ENCODE data around the gene U2AF1. TPM values are rescaled to one million over a fixed set of nuclear protein-coding genes. Genes with fewer than 3 reads are reported as not detected.
"Not testable (repeated sequence)": the region's sequence is repeated elsewhere in the genome, so short reads cannot be mapped to it uniquely, and the experiment has no call there.

U2AF1 gene, protein sequence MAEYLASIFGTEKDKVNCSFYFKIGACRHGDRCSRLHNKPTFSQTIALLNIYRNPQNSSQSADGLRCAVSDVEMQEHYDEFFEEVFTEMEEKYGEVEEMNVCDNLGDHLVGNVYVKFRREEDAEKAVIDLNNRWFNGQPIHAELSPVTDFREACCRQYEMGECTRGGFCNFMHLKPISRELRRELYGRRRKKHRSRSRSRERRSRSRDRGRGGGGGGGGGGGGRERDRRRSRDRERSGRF
- total RNA-seq: 37.6 and 61.5 TPM in 2 replicates

DNA sequence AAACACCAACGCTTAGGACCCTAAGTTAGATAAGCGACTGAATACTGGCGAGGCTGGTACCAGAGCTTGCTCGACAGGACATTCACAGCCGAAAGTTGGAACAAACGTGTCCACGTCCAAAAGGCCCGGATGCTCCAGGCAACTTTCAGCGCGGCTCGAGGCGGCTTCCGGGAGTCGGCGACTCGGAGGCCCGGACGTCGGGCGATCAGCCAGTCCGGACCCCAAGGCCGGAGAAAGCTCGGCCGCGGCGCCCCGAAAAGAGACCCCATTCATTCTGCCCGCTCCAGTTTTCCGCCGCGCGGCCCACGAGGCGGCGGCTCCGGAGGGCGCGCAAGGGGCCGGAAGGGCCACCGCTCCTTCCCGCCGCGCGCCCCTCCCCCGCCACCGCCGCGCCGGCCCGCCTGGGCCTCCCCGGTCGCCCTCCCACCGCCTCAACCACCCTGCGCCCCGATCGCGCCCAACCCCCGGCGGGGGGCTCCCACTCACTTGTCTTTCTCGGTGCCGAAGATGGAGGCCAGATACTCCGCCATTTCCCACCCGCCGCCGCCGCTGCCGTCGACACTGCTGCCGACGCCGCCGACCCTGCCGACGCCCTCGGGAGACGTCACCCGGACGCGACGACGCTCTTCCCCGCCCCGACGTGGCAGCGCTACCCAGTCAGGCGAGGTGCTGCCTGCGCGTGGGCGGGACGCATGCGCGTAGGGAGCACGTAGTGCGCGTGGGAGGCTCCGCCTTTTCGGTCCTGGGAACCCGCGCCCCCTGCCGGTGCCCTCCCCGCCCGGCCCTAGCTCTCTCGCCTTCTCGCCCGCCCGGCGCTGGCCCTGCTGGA is at the start of gene U2AF1:
Gene U2AF1 (minus strand): TSS at position 606 of the 829 bp plus-strand sequence. CDS start 76 bp downstream, at position 530.
- not testable (repeated sequence) for DNase-seq (ENCODE audit: extremely low read depth, low read depth, low spot score)

DNA sequence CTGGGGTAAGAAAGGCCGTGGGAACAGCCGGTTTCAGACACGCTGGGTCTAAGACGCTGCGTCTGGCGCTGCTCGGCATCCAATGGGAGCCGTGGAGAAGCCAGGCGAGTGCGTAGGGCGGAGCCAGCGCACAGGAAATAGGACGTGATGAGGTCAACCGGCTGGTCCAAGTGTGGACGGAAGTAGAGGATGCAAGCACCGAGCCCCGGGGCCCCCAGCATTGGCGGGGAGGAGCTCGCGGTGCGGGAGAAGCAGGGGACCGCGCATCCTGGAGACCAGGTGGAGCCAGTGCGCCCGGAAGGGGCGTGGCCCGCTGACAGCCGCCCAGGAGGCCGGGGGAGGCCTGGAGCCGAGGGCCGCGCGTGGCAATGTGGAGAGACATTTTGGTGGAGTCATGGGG is 46.2 kb upstream of the U2AF1 start:
- not testable (repeated sequence) for DNase-seq (ENCODE audit: extremely low read depth, low read depth, low spot score)

DNA sequence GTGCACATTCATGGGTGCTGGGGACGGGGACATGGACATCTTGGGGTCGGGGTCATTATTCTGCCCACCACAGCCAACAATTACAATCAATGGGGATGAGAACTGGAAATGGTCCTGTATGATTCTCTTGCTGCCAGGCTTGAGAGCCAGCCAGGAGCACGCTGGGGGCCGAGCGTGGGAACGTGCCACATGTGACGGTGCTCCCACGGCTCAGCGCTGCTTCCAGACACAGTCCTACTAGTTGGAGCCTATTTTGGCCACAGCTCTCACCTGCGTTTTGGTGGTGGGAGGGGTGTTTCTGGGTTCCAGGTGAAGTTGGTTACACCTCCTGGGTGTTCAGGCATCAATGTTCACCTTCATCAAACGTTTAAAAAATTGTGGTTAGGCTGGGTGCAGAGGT is 42.0 kb upstream of the U2AF1 start:
- DNase-seq (ENCODE audit: extremely low read depth, low read depth, low spot score): not testable (repeated sequence)

DNA sequence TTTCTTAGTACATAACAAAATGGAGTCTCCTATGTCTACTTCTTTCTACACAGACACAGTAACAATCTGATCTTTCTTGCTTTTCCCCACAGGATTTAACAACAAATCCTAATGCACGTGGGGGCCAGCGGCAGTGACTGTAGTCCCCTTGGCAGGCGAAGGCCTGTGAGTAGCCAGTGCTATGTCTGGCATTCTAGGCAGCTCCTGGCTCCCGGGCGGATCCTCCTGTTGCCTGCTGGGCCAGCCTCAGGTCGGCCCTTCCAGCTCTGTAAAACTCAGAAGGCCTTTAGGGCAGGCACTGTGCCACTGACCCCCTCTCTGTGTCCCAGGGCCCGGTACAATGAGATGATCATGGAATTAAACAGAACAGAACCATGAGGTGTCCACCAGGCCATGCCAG is 40.6 kb upstream of the U2AF1 start:
- not testable (repeated sequence) for DNase-seq (ENCODE audit: extremely low read depth, low read depth, low spot score)

DNA sequence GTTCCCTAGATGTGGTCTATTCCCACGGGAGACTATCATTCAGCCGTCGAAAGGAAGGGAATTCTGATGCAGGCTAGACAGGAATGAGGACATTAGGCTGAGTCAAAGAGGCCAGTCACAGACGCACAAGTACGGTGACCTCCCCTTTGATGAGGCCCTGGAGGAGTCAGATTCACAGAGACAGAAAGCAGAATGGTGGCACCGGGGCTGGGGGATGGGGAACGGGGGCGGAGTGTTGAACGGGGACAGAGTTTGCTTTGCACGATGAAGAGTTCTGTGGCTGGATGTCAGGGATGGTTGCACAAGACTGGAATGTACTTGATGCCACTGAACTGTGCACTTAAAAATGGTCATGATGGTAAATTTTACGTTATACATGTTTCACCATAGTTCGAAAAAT is 39.3 kb upstream of the U2AF1 start:
- DNase-seq (ENCODE audit: extremely low read depth, low read depth, low spot score): not testable (repeated sequence)

DNA sequence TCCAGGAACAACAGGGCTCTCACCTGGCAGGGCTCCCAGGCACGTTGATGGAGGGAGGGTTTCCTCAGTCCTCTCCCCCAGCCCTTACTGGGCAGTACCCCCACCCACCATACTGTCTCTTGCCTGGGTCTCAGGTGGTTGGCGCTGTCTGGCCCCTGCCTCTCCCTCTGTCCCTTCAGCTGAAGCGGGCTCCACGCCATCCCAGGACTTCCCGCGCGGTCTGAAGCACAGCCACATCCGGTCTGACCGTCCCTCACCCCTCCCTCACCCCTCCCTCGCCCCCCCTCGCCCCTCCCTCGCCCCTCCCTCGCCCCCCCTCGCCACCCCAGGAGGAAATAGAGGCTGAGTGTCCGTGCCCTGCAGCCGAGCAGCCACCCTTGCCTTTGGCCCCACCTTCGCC is 34.0 kb upstream of the U2AF1 start:
- not testable (repeated sequence) for DNase-seq (ENCODE audit: extremely low read depth, low read depth, low spot score)

DNA sequence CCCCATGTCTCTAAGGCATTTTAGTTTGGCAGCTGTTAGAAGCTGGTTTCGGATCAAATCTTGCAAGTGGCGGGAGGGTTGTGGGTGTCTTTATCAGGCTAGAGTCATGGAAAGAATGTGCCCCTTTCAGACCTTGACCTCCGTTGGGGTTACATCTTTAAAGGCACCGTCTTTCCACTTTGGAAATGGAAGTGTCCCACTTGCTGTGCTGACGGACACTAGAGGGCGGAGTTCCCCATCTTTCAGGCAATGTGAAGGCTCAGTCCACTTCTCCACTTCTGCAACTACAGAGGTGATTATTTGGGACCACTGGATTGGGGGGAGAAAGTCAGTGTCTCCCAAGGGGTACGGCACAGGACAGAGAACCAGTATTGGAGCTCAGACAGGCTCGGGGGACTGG is 31.6 kb upstream of the U2AF1 start:
- DNase-seq (ENCODE audit: extremely low read depth, low read depth, low spot score): not testable (repeated sequence)

DNA sequence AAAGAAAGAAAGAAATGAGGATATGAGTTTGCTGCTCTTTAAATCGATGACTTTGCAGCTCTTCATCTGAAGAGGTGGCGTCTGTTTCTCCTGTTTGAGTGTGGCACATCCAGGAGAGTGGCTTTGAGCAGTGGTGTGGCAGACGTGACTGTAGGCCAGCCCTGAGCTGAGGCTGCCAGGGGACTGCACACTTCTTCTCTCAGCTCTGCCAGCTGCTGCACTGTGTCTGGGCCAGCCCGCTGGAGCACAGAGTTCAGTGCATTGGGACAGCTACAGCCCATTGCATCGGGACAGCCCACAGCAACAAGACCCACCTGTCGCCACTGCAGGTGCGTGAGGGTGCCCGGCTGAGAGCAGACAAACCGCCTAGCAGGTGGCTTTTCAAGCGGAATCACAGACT is 27.1 kb upstream of the U2AF1 start:
- not testable (repeated sequence) for DNase-seq (ENCODE audit: extremely low read depth, low read depth, low spot score)

DNA sequence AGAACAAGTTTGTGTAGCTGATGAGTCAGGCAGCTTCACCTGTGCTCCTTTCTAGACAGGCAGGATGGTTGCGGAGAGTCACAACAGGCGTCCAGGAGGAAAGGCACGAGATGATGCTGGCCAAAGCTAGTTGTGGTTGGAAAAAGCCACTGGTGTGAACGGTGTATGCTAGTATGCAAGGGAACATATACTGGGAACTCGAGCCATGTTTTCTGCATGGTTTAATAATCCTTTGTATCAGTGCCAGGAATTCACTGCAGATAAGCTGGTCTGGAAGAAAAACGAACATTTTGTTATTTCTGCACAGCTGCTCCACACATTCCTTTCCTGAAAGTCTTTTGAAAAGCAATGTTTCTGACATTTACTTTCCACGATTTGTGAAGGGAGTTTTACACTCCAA is 22.7 kb upstream of the U2AF1 start:
- not testable (repeated sequence) for DNase-seq (ENCODE audit: extremely low read depth, low read depth, low spot score)

DNA sequence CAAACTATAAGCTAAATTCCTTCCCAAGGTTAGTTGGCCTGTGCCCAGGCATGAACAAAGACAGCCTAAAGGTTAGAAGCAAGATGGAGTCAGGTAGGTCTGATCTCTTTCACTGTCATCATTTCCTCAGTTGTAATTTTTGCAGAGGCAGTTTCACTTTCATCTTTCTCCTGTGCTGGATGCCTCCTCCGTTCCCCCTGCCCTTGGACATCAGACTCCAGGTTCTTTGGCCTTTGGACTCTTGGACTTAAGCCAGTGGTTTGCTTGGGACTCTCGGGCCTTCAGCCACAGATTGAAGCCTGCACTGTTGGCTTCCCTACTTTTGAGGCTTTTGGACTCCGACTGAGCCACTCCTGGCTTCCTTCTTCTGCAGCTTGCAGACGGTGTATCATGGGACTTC is 8.6 kb upstream of the U2AF1 start:
- DNase-seq (ENCODE audit: extremely low read depth, low read depth, low spot score): not testable (repeated sequence)

DNA sequence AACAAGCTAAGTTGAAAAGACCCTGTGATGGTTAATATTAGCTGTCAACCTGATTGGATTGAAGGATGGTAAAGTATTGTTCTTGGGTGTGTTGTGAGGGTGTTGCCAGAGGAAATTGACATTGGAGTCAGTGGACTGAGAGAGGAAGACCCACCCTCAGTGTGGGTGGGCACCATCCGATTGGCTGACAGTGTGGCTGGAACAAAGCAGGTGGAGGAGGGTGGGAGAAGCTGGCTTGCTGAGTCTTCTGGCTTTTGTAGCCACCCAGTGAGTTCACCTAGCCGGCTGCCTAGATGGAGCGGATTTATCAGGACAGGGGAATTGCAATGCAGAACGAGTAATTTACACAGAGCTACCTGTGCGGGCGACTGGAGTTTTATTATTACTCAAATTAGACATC is 7.1 kb upstream of the U2AF1 start:
- not testable (repeated sequence) for DNase-seq (ENCODE audit: extremely low read depth, low read depth, low spot score)

DNA sequence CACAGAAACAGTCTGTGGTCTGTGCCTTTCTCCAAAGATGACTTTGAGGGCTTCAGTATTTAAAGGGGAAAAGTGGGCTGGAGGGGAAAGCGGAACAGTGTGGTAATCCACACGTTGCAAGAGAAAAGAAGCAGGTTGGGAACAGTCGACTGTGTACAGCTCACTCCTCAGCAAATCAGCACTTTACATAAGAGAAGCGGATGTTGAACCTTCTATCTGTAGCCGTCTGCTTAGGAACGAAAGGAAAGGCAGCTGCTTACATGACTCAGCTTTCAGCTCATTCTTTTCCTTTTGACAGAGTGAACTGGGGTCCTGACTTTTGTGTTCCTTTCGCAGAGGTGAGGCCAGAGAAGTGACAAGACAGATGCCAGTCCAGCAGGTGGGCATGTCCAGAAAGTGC is 1.6 kb upstream of the U2AF1 start:
- not testable (repeated sequence) for DNase-seq (ENCODE audit: extremely low read depth, low read depth, low spot score)

DNA sequence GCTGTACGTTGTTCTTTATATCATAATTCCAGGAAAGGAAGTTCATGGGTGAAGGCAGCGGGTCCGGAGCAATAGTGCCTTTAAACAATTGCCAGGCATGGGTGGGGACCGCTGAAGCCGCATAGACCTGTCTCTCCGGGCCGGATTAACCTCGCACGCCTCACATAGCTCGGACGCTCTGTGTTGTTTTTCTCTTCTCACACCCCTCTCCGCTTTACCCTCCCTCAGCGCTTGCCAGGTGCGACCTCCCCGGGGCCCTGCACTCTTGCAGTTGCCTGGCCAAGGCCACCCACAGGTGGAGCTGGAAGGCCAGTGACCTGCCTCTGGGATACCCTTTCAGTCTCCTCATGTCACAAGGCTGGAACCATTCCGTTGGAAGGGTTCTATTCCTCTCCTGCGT is 807 bp upstream of the U2AF1 start:
- not testable (repeated sequence) for DNase-seq (ENCODE audit: extremely low read depth, low read depth, low spot score)

DNA sequence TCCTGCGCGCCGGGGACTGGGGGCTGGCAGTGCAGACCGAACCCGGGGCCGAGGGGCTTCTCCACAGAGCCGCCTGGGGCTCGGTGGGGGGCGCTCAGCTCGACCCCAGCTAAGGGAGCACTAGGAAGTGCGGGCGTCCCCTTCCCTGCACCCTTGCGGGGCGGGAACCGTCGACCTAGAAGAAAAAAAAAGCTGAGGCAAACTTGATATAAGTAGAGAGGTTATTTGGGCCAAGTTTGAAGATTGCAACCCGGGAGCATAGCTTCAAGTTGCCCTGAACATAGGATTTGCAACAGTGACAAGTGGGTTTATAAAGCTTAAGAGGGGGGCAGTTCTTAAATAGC is 396 bp upstream of the U2AF1 start:
- not testable (repeated sequence) for DNase-seq (ENCODE audit: extremely low read depth, low read depth, low spot score)

DNA sequence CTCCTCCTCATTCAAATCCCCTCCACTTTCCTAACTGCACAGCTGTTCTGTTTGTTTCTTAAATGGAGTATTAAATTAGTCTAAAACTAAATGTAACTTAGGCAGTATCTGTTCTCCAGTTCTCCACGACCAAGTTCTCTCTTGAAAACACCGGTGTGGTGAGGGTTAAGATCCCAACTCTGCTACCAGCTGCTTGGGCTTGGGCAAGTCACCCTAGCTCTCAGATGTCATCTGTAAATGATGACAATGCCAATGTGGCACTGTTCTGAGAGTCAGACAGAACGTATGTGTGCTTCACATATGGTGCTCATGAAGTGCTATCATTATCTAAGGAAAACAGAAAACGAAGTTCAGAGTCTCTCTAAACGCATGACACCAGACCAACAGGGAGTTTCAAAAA is 2.7 kb downstream of the U2AF1 start:
- not testable (repeated sequence) for DNase-seq (ENCODE audit: extremely low read depth, low read depth, low spot score)

DNA sequence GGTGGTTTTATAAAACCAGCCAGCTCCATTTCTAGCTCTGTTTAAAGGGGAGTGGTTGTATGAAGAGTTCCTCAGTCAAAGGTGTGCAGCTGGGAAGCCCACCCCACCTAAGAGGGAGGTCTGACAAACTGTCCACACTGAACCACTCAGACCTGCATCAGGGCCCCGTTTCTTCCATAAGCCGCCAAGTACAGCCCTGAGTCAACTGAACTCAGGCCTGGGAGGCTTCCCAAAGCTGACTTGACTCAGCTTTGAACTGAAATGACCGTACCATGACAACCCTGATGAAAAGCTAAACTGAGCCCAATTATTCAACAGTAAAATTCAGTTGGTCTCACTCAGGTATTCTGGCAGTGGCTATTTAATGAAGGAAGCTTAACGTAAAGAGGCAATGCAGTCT is 5.1 kb downstream of the U2AF1 start:
- not testable (repeated sequence) for DNase-seq (ENCODE audit: extremely low read depth, low read depth, low spot score)

DNA sequence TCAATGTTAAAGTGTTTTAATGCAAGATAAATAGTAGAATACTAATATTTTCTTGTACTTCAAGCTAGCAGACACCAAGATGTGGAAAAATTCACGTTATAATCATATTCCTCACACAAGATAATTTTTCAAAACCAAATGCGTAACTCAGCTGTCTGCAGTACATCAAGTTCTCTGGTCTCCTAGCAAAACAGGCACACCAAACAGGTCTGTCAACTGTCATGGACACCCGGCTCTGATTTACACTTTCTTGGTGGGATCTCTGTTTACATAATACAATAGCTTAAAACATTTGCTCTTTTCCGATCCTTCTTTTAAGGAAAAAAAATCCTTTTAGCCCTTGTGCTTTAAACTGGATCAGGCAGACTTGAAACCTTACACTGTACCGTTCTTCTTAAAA is 5.7 kb downstream of the U2AF1 start:
- not testable (repeated sequence) for DNase-seq (ENCODE audit: extremely low read depth, low read depth, low spot score)

DNA sequence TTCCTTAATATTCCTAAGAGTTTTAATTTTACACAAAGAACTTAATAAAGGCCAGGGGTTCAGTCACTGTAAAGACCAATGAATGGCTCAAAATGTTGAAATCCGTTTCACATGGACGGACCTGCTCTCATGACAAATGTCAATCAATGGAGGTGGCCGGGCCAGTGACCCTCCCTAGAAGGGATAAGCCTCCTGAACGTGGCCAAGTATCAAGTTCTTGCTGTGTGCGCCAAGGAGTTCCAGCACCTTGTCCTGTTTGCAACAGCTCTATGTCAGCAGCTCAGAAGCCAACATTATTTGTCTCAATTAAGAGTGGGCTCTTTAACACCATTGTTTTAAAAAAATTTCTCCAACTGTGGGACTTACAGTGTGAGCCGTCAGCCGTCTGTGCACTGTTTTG is 6.4 kb downstream of the U2AF1 start:
- not testable (repeated sequence) for DNase-seq (ENCODE audit: extremely low read depth, low read depth, low spot score)

DNA sequence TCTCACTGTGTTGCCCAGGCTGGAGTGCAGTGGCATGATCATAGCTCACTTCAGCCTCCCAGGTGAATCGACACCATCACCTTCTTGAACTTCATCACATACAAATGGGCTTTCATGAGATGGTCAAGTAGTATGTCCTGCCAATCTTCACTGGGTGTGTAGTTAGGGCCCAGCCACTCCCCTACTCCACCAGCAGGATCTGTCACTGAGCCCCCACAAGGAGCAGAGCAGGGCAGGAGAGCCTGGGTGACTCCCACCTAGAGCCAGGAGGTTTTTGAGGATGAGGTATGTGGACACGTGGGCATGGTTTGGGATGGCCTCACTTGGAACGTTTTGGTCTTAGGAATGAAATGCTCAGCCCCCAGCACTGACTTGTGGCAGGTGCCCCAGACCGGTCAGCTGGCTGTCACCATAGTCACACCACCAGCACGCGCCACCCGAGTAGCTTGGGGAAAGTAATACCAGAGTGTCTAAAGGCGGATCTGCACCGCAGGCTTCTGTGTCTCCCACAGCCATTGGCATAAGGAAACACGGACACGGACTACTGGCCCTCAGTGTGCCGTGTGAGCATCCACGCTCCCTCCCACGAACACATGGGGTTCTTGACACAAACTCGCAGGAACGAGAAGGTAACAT is 15.3 kb downstream of the U2AF1 start:
- DNase-seq (ENCODE audit: extremely low read depth, low read depth, low spot score): not testable (repeated sequence)

DNA sequence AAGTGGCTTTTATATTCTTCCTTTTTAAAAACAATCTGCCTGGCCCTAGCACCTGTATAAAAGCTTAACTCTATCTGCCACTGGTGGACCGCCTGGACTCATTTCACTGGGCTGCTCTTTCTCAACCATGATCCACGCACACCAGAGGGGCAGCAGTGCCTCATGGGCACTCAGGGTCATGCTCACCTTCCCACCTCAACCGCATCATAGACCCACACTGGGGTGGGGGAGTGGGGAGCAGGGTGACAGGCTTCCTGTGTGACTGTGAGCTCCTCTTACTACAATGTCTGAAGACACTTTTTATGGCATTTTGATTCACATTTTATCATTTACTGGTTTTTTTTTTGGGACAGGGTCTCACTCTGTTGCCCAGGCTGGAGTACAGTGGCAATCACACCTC is 16.4 kb downstream of the U2AF1 start:
- not testable (repeated sequence) for DNase-seq (ENCODE audit: extremely low read depth, low read depth, low spot score)

DNA sequence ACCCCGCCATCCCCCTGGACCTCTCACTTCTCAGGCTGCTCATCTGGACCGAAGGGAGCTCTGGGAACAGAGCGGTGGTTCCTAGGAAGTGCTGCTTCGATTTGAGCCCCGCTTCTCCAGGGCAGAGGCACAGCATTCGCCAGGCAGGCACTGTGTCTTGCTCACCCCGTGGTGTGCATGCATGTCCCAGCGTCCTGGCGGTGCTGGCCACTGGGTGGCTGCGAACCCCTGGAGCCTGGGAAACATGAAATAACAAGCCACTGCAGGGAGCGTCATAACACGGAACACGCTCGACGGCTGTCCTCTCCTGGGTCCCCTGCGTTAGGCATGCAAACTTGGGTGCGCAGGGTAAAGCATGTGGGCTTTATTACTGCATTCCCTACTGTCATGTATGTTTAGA is 17.9 kb downstream of the U2AF1 start:
- not testable (repeated sequence) for DNase-seq (ENCODE audit: extremely low read depth, low read depth, low spot score)
